Fibroblast of lung (primary cell): ENCODE results near the gene PARK7.

Experiments
- CTCF ChIP-seq, 2 donors: IDR thresholded peaks in 1 of 2; conservative IDR thresholded peaks in 1 of 2; 1 replicate in 1 of 2; 2 replicates in 1 of 2; pipeline ENCODE4 v1.5.1; 2011 to 2012; ENCODE audit warnings: low read length in 2 of 2, control low read depth in 1 of 2, inconsistent platforms in 1 of 2, low read depth in 1 of 2, mild to moderate bottlenecking in 1 of 2
- EZH2 ChIP-seq: IDR thresholded peaks from 2 replicates; pipeline ENCODE4 v1.5.1; 2012; ENCODE audit warnings: low read length, control low read depth, mild to moderate bottlenecking; ENCODE audit errors: missing control alignments

DNA sequence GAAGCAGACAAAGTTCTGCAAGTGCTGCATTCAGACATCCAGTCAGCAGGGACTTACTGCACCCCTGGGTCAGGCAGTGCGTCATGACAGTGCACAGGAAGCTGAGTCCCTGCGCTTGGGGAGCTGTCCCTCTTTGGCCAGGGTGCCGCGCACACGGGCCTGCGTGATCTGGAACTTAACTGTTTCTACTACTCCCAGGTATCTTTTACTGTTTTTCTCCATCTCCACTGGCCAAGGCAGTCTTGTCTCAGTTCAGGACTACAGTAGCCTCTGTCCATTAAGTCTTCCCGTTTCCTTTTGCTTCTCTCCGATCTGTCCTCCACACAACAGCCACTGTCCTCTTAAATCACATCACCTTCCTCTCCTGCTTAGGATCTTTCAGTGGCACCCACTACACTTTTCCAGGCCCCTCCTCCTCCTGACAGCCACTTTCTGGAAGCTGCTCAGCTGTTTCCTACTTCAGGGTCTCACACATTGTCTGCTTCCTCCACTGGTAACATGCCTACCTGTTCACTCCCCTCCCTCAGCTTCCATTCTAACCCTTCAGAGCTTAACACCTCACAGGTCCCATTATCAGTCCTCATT, 48.7 kb downstream of the PARK7 start:
- TF ChIP-seq CTCF (conservative IDR thresholded peaks at IDR 0.05 in 1 of 2, IDR thresholded peaks at IDR 0.05 in 1 of 2; ENCODE audit: low read depth in 1 of 2, low read length in 2 of 2) = no peak
- no peak for TF ChIP-seq EZH2
